ENCODE results near the gene SETDB2.

DNA sequence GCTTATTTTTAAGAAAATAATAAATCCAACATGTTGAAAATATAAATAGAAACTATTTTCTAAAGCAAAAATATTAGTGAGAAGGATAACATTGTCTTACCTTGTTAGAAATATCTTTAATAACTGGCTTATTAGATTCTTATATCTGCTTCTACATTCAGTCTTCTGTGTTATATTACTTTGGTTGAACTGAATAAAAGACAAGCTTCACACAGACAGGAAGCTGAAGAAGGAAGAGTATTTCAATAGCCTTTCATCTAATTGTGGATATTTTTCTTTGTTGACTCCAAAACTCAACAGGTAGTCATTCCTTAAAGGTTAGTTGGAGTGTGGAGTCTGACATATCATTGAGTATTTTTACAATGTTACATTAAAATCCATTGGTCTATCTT is 10.9 kb downstream of the SETDB2 start:
- no peak for TF ChIP-seq NFYB (CRISPR knock-in tag; IDR thresholded peaks at IDR 0.05)
- no peak for TF ChIP-seq RELA (CRISPR knock-in tag; IDR thresholded peaks at IDR 0.05)
- no peak for TF ChIP-seq SALL2 (CRISPR knock-in tag; IDR thresholded peaks at IDR 0.05)
- TF ChIP-seq, protein P1, sequence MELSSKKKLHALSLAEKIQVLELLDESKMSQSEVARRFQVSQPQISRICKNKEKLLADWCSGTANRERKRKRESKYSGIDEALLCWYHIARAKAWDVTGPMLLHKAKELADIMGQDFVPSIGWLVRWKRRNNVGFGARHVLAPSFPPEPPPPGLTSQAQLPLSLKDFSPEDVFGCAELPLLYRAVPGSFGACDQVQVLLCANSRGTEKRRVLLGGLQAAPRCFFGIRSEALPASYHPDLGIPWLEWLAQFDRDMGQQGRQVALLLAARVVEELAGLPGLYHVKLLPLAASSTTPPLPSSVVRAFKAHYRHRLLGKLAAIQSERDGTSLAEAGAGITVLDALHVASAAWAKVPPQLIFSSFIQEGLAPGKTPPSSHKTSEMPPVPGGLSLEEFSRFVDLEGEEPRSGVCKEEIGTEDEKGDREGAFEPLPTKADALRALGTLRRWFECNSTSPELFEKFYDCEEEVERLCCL (CRISPR knock-in tag; IDR thresholded peaks at IDR 0.05; ENCODE audit: borderline replicate concordance), result no peak
- no peak for TF ChIP-seq NR3C1 (CRISPR knock-in tag; IDR thresholded peaks at IDR 0.05)
- no peak for TF ChIP-seq CBX1 (IDR thresholded peaks at IDR 0.05; ENCODE audit: low read depth)
- TF ChIP-seq POGZ (CRISPR knock-in tag; IDR thresholded peaks at IDR 0.05), result no peak
- TF ChIP-seq ZBED4 (CRISPR knock-in tag; IDR thresholded peaks at IDR 0.05; ENCODE audit: borderline replicate concordance), result no peak
